Subcutaneous abdominal adipose tissue (tissue), 5 donors: Measurements from ENCODE around the gene WNT5A.

Experiments
- H3K27ac ChIP-seq: one replicate; pipeline ENCODE4 v1.7.0; 2013; ENCODE audit warnings: low read depth, mild to moderate bottlenecking, inconsistent platforms, low read length, moderate library complexity
- H3K27me3 ChIP-seq, 5 donors: one replicate each; pipeline ENCODE4 v1.7.0; 2013; ENCODE audit warnings: low read length in 5 of 5, inconsistent platforms in 1 of 5; ENCODE audit not compliant: control insufficient read depth in 5 of 5, insufficient read depth in 4 of 5
- H3K36me3 ChIP-seq, 5 donors: one replicate each; pipeline ENCODE4 v1.7.0; 2013; ENCODE audit warnings: low read length in 5 of 5; ENCODE audit not compliant: control insufficient read depth in 5 of 5, insufficient read depth in 5 of 5
- H3K4me1 ChIP-seq, 5 donors: one replicate each; pipeline ENCODE4 v1.7.0; 2013; ENCODE audit warnings: low read length in 5 of 5, mild to moderate bottlenecking in 3 of 5, moderate library complexity in 1 of 5; ENCODE audit not compliant: control insufficient read depth in 5 of 5, insufficient read depth in 5 of 5
- H3K4me3 ChIP-seq, 5 donors: one replicate each; pipeline ENCODE4 v1.7.0; 2013; ENCODE audit warnings: low read length in 5 of 5, low read depth in 1 of 5
- H3K9ac ChIP-seq, 5 donors: one replicate each; pipeline ENCODE4 v1.7.0; 2013; ENCODE audit warnings: low read length in 5 of 5, mild to moderate bottlenecking in 4 of 5, moderate library complexity in 3 of 5
- H3K9me3 ChIP-seq, 5 donors: one replicate each; pipeline ENCODE4 v1.7.0; 2013; ENCODE audit warnings: low read length in 5 of 5; ENCODE audit not compliant: control insufficient read depth in 5 of 5
- donor health status: healthy.
- donor health status: healthy.
- donor health status: healthy.
- donor health status: healthy.
- donor health status: healthy.

The WNT5A gene

GRCh38 chr3:55521064-55521737 lies 34.1 kb upstream of the WNT5A start:
- Histone ChIP-seq H3K27ac (no peak overlapping the region), H3K36me3 (no peaks in the 10 kb centered on the region), H3K4me1 (peaks cover 0 to 14% (median 5%) of the 10 kb centered on the region in 5 donors), H3K27me3 (peaks cover 0 to 6% (median 0%) of the 10 kb centered on the region in 5 donors), H3K4me3 (no peak overlapping the region), H3K9me3 (no peaks in the 10 kb centered on the region), H3K9ac (no peak overlapping the region)

- H3K4me1 ChIP-seq = peaks cover 0 to 14% (median 5%) of the 10 kb centered on the region in 5 donors
- H3K4me3 ChIP-seq = no peak overlapping the region
- no peak overlapping the region for H3K9ac ChIP-seq
- H3K9me3 ChIP-seq = no peaks in the 10 kb centered on the region
- peaks cover 0 to 10% (median 3%) of the 10 kb centered on the region in 5 donors for H3K27me3 ChIP-seq
- H3K36me3 ChIP-seq = no peaks in the 10 kb centered on the region
- H3K27ac ChIP-seq = no peak overlapping the region
These were observed 31.9 kb upstream of the WNT5A start for GRCh38 chr3:55519019-55519418.

- no peak overlapping the region for H3K9ac ChIP-seq
- H3K36me3 ChIP-seq = no peaks in the 10 kb centered on the region
- H3K27me3 ChIP-seq = peaks cover 0 to 10% (median 3%) of the 10 kb centered on the region in 5 donors
- H3K4me1 ChIP-seq = peaks cover 0 to 14% (median 5%) of the 10 kb centered on the region in 5 donors
- H3K27ac ChIP-seq = no peak overlapping the region
- no peak overlapping the region for H3K4me3 ChIP-seq
- no peaks in the 10 kb centered on the region for H3K9me3 ChIP-seq
These were observed 31.3 kb upstream of the WNT5A start for GRCh38 chr3:55518451-55518850.

- Histone ChIP-seq H3K27me3 (peaks cover 0 to 10% (median 3%) of the 10 kb centered on the region in 5 donors), H3K9ac (no peak overlapping the region), H3K9me3 (no peaks in the 10 kb centered on the region), H3K4me1 (peaks cover 0 to 17% (median 7%) of the 10 kb centered on the region in 5 donors), H3K4me3 (no peak overlapping the region), H3K27ac (no peak overlapping the region), H3K36me3 (no peaks in the 10 kb centered on the region)
These were observed 29.4 kb upstream of the WNT5A start for GRCh38 chr3:55516392-55517030.

GRCh38 chr3:55515550-55516246 lies 28.6 kb upstream of the WNT5A start:
- Histone ChIP-seq H3K9ac (no peak overlapping the region), H3K4me1 (peaks cover 0 to 13% (median 7%) of the 10 kb centered on the region in 5 donors), H3K27me3 (peaks cover 0 to 10% (median 3%) of the 10 kb centered on the region in 5 donors), H3K36me3 (no peaks in the 10 kb centered on the region), H3K27ac (no peak overlapping the region), H3K4me3 (no peak overlapping the region), H3K9me3 (no peaks in the 10 kb centered on the region)

- Histone ChIP-seq H3K9me3 (no peaks in the 10 kb centered on the region), H3K27me3 (peaks cover 0 to 10% (median 3%) of the 10 kb centered on the region in 5 donors), H3K27ac (no peak overlapping the region), H3K4me1 (peaks cover 0 to 13% (median 7%) of the 10 kb centered on the region in 5 donors), H3K4me3 (no peak overlapping the region), H3K36me3 (no peaks in the 10 kb centered on the region), H3K9ac (no peak overlapping the region)
These were observed 27.9 kb upstream of the WNT5A start for GRCh38 chr3:55514962-55515361.

GRCh38 chr3:55512571-55513343 lies 25.7 kb upstream of the WNT5A start:
- peaks cover 0 to 10% (median 3%) of the 10 kb centered on the region in 5 donors for H3K27me3 ChIP-seq
- no peak overlapping the region for H3K4me3 ChIP-seq
- H3K27ac ChIP-seq = no peak overlapping the region
- no peaks in the 10 kb centered on the region for H3K9me3 ChIP-seq
- no peaks in the 10 kb centered on the region for H3K36me3 ChIP-seq
- peaks cover 0 to 13% (median 7%) of the 10 kb centered on the region in 5 donors for H3K4me1 ChIP-seq
- no peak overlapping the region for H3K9ac ChIP-seq

- H3K9me3 ChIP-seq = no peaks in the 10 kb centered on the region
- H3K4me1 ChIP-seq = peaks cover 0 to 13% (median 7%) of the 10 kb centered on the region in 5 donors
- no peak overlapping the region for H3K27ac ChIP-seq
- no peaks in the 10 kb centered on the region for H3K36me3 ChIP-seq
- H3K4me3 ChIP-seq = no peak overlapping the region
- H3K9ac ChIP-seq = no peak overlapping the region
- H3K27me3 ChIP-seq = peaks cover 3 to 11% (median 4%) of the 10 kb centered on the region in 5 donors
These were observed 24.9 kb upstream of the WNT5A start for GRCh38 chr3:55511895-55512570.

- peaks cover 0 to 5% (median 3%) of the 10 kb centered on the region in 5 donors for H3K27me3 ChIP-seq
- H3K36me3 ChIP-seq = no peaks in the 10 kb centered on the region
- no peak overlapping the region for H3K27ac ChIP-seq
- H3K4me1 ChIP-seq = peaks cover 0 to 13% (median 7%) of the 10 kb centered on the region in 5 donors
- no peaks in the 10 kb centered on the region for H3K9me3 ChIP-seq
- H3K9ac ChIP-seq = no peak overlapping the region
- no peak overlapping the region for H3K4me3 ChIP-seq
These were observed 21.2 kb upstream of the WNT5A start for GRCh38 chr3:55508335-55508734.
